HG03025 (cell line): ENCODE data around the gene ITPR1.

Experiments
- ATAC-seq: cut with Tn5 transposase; IDR thresholded peaks from one replicate; pipeline ENCODE4 v1.9.1; 2021; ENCODE audit warnings: mild to moderate bottlenecking, moderate library complexity; ENCODE audit not compliant: unreplicated experiment, low FRiP score

ITPR1 gene

GRCh38 chr3:4766263-4766662 is 273.1 kb downstream of the ITPR1 start:
- no peak for ATAC-seq

DNA sequence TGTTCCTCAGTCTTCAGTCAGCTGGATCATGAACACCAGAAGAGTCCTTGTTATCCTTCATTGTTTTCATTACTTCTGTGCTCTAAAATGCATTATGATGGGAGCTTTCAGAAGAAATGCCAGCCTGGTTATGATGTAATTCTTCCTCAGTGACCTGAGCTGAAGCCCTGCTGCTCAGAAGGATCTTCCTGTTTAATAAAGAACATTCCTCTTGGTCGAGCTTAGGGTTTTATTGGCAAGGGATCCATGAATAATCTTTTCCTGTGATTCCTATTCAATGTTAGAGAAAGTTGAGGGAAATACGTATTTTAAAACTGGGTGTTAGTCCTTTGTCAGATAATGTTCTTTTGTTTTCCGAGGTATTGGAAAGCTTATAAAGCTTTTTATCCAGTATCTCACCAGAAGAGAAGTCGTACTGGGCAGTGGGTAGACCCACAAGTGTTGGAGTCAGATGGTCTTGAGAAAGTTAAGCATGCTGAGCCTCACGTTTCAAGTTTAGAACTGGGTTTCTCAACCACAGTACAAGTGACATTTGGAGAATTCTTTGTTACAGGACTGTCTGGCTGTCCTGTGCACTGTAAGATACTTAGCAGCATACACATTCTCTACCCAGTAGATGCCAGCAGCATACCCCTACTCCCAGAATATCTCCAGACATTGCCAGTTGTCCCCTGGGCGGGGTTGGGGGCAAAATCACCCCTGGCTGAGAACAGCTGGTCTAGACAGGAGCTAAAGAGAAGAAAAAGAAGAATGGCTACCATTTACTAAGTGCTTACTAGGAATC is 273.8 kb downstream of the ITPR1 start:
- no peak for ATAC-seq

- no peak for ATAC-seq
Observed at GRCh38 chr3:4768021-4768420, 274.9 kb downstream of the ITPR1 start.

DNA sequence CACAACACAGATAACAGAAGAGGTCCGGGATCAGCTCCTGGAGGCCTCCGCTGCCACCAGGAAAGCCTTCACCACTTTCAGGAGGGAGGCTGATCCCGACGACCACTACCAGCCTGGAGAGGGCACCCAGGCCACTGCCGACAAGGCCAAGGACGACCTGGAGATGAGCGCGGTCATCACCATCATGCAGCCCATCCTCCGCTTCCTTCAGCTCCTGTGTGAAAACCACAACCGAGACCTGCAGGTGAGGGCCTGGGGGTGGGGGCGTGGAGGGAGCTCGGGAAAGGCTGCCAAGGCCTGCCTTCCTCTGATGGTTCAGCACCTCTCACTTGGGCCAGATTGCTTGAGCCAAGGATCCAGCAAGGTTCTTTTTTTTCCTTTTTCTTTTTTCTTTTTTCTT is 275.4 kb downstream of the ITPR1 start:
- no peak for ATAC-seq

DNA sequence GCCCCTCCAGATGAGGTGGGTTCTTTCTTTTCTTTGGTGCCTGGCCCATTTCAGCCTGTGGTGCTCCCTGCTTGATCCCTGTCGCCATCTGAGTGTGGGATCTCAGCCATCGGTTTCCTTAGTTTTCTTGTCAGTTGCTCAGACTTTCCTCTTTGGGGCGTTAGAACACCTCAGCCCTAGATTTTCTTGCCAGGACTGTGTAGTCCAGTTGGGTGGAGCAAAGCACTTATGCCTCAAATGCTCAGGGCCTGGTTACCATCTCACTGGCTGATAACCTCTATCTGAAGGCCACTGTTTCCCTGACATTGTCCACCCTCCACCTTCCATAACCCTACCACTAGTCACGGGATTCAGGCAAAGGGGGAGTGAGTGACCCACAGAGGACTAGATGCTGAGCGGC is 277.4 kb downstream of the ITPR1 start:
- ATAC-seq = no peak

GRCh38 chr3:4771243-4771642 is 278.1 kb downstream of the ITPR1 start:
- no peak for ATAC-seq

GRCh38 chr3:4772171-4772804 is 279.1 kb downstream of the ITPR1 start:
- ATAC-seq = no peak

DNA sequence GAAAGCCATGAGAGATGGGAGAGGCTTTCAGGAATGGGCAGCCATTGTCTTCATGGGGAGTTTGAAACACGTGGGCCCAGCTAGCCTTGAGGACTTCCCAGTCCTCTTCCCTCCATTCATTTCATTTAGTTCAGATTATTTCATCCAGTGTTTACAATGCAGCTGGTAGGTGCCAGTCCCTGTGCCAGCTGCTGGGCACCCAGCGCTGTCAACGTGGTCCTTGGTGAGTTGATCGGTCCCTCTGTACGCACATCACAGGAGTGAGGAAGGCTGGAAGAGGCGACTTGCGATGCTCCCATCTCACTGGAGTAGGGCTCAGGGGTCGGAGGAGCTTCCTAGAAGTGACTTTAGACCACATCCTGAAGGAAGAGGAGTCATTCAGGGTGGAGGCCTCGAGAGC is 279.7 kb downstream of the ITPR1 start:
- no peak for ATAC-seq

- ATAC-seq = no peak
Observed at GRCh38 chr3:4773583-4773982, 280.4 kb downstream of the ITPR1 start.

GRCh38 chr3:4774531-4774930 is 281.4 kb downstream of the ITPR1 start:
- no peak for ATAC-seq

- ATAC-seq = peak; percentile 43
Observed at GRCh38 chr3:4776399-4776979, 283.3 kb downstream of the ITPR1 start.

- peak; percentile 47 for ATAC-seq
Observed at GRCh38 chr3:4776980-4777581, 283.9 kb downstream of the ITPR1 start.

GRCh38 chr3:4778119-4778518 is 285.0 kb downstream of the ITPR1 start:
- no peak for ATAC-seq

DNA sequence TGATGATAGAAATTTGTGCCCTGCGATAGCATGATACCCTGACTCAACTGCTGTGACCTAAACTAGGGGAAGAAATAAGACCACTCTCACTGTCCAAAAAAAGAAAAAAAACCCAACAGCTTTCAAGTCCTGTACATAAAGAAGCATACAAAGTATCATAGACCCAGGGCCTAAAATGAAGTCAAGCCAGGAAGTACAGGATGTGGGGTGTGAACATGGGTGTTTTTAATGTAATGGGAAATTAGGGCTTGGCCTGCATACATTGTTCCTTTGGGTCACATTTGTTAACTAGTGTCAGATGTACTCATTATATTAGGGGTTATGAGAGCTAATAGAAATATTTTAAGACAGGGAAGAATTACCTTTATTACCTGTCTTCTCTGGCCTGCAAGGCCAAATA is 285.6 kb downstream of the ITPR1 start:
- no peak for ATAC-seq

GRCh38 chr3:4780545-4780957 is 287.4 kb downstream of the ITPR1 start:
- no peak for ATAC-seq

GRCh38 chr3:4782095-4782494 is 288.9 kb downstream of the ITPR1 start:
- no peak for ATAC-seq

- ATAC-seq = no peak
Observed at GRCh38 chr3:4785551-4785950, 292.4 kb downstream of the ITPR1 start.

- ATAC-seq = no peak
Observed at GRCh38 chr3:4786431-4786830, 293.3 kb downstream of the ITPR1 start.

- no peak for ATAC-seq
Observed at GRCh38 chr3:4791358-4791757, 298.2 kb downstream of the ITPR1 start.

DNA sequence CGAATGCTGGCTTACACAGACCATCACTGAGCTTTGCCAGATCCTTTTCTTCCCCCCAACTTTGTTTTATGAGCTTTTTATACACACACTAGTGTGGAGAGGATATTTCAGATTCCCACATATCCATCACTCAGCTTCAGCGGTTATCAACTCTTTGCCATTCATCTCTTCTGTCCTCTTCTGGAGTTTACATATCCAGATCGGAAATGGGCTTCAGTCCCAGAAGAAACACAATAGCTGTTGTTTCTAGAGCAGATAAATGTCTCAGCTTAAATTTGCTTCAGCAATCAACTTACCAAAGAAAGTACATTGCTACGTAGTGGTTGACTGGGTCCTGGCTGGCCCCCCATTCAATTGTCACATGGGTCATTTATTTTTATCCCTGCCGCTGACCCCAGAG is 300.2 kb downstream of the ITPR1 start:
- no peak for ATAC-seq

GRCh38 chr3:4794331-4794730 is 301.2 kb downstream of the ITPR1 start:
- ATAC-seq = no peak
